GM19395 (cell line): ENCODE data around the gene FBP2.

Experiments
- ATAC-seq: cut with Tn5 transposase; IDR thresholded peaks from one replicate; pipeline ENCODE4 v1.9.1; 2021; ENCODE audit warnings: mild to moderate bottlenecking, moderate library complexity; ENCODE audit not compliant: unreplicated experiment

FBP2 gene

GRCh38 chr9:94511134-94511954 is 82.3 kb downstream of the FBP2 start:
- no peak for ATAC-seq
